HG02798 (cell line): ENCODE results near the gene KCNMB4.

Experiments used
- ATAC-seq: cut with Tn5 transposase; IDR thresholded peaks from one replicate; pipeline ENCODE4 v1.9.1; 2021; ENCODE audit warnings: mild to moderate bottlenecking; ENCODE audit not compliant: unreplicated experiment, poor library complexity

KCNMB4 gene

GRCh38 chr12:70365648-70366518 lies at the start of gene KCNMB4:
Gene KCNMB4 (plus strand): TSS chr12:70366290. CDS start chr12:70366735, 445 bp downstream.
- ATAC-seq: peak; percentile 85

- ATAC-seq: peak; percentile 97
These were observed 48.3 kb upstream of the KCNMB4 start for GRCh38 chr12:70317781-70318180.

- no peak for ATAC-seq
These were observed 46.5 kb upstream of the KCNMB4 start for GRCh38 chr12:70319605-70320004.

GRCh38 chr12:70321191-70321590 lies 44.9 kb upstream of the KCNMB4 start:
- no peak for ATAC-seq

- no peak for ATAC-seq
These were observed 38.5 kb upstream of the KCNMB4 start for GRCh38 chr12:70327541-70327940.

GRCh38 chr12:70329728-70330127 lies 36.4 kb upstream of the KCNMB4 start:
- no peak for ATAC-seq

GRCh38 chr12:70330158-70330557 lies 35.9 kb upstream of the KCNMB4 start:
- no peak for ATAC-seq

- no peak for ATAC-seq
These were observed 33.9 kb upstream of the KCNMB4 start for GRCh38 chr12:70332236-70332635.

- ATAC-seq: no peak
These were observed 31.3 kb upstream of the KCNMB4 start for GRCh38 chr12:70334742-70335141.

GRCh38 chr12:70338531-70338930 lies 27.6 kb upstream of the KCNMB4 start:
- no peak for ATAC-seq

- no peak for ATAC-seq
These were observed 15.0 kb upstream of the KCNMB4 start for GRCh38 chr12:70351076-70351475.

GRCh38 chr12:70353780-70354660 lies 12.1 kb upstream of the KCNMB4 start:
- no peak for ATAC-seq

- ATAC-seq: no peak
These were observed 11.3 kb upstream of the KCNMB4 start for GRCh38 chr12:70354787-70355186.

- ATAC-seq: no peak
These were observed 10.1 kb upstream of the KCNMB4 start for GRCh38 chr12:70355972-70356371.

GRCh38 chr12:70359458-70360197 lies 6.5 kb upstream of the KCNMB4 start:
- ATAC-seq: no peak

GRCh38 chr12:70360218-70360617 lies 5.9 kb upstream of the KCNMB4 start:
- no peak for ATAC-seq

- ATAC-seq: no peak
These were observed 1.2 kb upstream of the KCNMB4 start for GRCh38 chr12:70364695-70365397.

GRCh38 chr12:70365398-70365647 lies 767 bp upstream of the KCNMB4 start:
- ATAC-seq: no peak

- peak; percentile 35 for ATAC-seq
These were observed 629 bp downstream of the KCNMB4 start for GRCh38 chr12:70366581-70367257.
